Activated CD8-positive, alpha-beta T cell treated with anti-CD3 and anti-CD28 coated beads for 36 hours (primary cell): ENCODE results near the gene LRRC25. TPM values are rescaled to one million over a fixed set of nuclear protein-coding genes. Genes with fewer than 3 reads are reported as not detected.

Experiments
- ATAC-seq: fragments of 200-7000 bp; cut with Tn5 transposase; one replicate; pipeline ENCODE4 v1.10.0; 2021; ENCODE audit warnings: mild to moderate bottlenecking, moderate library complexity
- CTCF ChIA-PET: fragments of 350-600 bp; sonication (Branson Sonifier 250); formaldehyde crosslinking; loops from one replicate; lab custom pipeline; 2021; ENCODE audit warnings: antibody characterized with exemption; lab: Charles Lee
- POLR2A ChIA-PET: fragments of 350-600 bp; sonication (Branson Sonifier 250); formaldehyde crosslinking; loops from one replicate; lab custom pipeline; 2021; ENCODE audit warnings: antibody characterized with exemption; lab: Charles Lee
- DNase-seq: peaks from one replicate; pipeline ENCODE4 v3.0.0-alpha.2; 2020
- H3K27ac Mint-ChIP-seq: one replicate; pipeline ENCODE4 v1.8.0; 2021; ENCODE audit warnings: mild to moderate bottlenecking, mixed read lengths
- H3K27me3 Mint-ChIP-seq: one replicate; pipeline ENCODE4 v1.8.0; 2021; ENCODE audit warnings: mixed read lengths
- H3K36me3 Mint-ChIP-seq: one replicate; pipeline ENCODE4 v1.8.0; 2021; ENCODE audit warnings: low read depth, mixed read lengths
- H3K4me1 Mint-ChIP-seq: one replicate; pipeline ENCODE4 v1.8.0; 2021; ENCODE audit warnings: low read depth, mixed read lengths
- H3K4me3 Mint-ChIP-seq: one replicate; pipeline ENCODE4 v1.8.0; 2021; ENCODE audit warnings: mild to moderate bottlenecking, moderate library complexity, mixed read lengths
- H3K9me3 Mint-ChIP-seq: one replicate; pipeline ENCODE4 v1.8.0; 2021; ENCODE audit warnings: mixed read lengths
- intact Hi-C: fragments of 100-400 bp; cut with micrococcal nuclease; formaldehyde crosslinking; loops from one replicate; pipeline ENCODE4 v1.10.0; 2022
- total RNA-seq, 2 experiments: library from RNA; stranded (reverse); gene quantifications; one replicate each; pipeline ENCODE4 v1.2.3, GENCODE V29; 2021
- TF ChIP-seq, protein P1 (sequence below): fragments of 200-600 bp; IDR thresholded peaks from one replicate; pipeline ENCODE4 v1.8.0; 2022; ENCODE audit warnings: antibody characterized with exemption, mild to moderate bottlenecking

The LRRC25 gene
- total RNA-seq, 2 experiments from 2014 or later, result not detected

DNA sequence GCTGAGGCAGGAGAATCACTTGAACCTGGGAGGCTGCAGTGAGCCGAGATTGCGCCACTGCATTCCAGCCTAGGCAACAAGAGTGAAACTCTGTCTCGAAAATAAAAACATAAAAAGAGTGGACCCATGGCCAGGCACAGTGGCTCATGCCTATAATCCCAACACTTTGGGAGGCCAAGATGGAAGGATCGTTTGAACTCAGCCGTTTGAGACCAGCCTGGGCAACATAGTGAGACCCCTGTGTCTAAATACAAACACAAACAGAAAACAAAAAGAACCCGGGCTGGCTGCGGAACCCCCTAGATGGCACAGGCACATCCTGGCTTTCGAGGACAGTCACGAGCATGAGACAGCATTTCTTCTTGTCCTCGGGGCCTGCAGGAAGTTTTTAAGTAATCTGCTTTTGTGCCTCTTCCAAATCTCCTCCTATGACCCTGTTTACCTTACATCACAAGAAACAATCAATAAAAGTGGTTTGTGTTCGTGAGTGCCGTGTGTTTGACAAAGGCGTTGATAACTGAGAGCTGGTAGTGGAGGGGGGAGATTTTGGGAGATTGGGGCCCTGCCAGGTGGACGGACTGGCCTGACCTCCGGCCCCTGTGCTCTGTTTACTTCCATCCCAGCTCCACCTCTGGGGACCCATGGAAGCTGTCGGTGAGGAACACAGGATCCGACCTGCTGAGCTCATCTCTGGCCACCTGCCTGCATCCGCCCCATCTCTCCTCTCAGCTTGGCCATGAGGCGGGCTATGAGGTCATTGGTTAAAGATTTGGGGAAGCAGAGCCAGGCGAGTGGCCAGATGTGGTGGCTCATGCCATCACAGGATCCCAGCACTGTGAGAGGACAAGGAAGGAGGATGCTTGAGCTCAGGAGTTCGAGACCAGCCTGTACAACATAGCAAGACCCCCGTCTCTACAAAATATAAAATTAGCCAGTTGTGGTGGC lies 17.3 kb downstream of the LRRC25 start:
- no peak for ATAC-seq
- CTCF ChIA-PET, result interaction anchor here (0.8 to 3.1 kb wide), 4 partner anchors 9 to 170 kb away, joined by 3 to 15 read pairs (median 4); no protein-coding TSS in a partner anchor
- peaks cover 9% of the 10 kb centered on the region for H3K27me3 Mint-ChIP-seq
- H3K27ac Mint-ChIP-seq, result no peak overlapping the region
- no peaks in the 10 kb centered on the region for H3K9me3 Mint-ChIP-seq
- no peak for DNase-seq
- H3K36me3 Mint-ChIP-seq, result no peaks in the 10 kb centered on the region
- TF ChIP-seq, protein P1, sequence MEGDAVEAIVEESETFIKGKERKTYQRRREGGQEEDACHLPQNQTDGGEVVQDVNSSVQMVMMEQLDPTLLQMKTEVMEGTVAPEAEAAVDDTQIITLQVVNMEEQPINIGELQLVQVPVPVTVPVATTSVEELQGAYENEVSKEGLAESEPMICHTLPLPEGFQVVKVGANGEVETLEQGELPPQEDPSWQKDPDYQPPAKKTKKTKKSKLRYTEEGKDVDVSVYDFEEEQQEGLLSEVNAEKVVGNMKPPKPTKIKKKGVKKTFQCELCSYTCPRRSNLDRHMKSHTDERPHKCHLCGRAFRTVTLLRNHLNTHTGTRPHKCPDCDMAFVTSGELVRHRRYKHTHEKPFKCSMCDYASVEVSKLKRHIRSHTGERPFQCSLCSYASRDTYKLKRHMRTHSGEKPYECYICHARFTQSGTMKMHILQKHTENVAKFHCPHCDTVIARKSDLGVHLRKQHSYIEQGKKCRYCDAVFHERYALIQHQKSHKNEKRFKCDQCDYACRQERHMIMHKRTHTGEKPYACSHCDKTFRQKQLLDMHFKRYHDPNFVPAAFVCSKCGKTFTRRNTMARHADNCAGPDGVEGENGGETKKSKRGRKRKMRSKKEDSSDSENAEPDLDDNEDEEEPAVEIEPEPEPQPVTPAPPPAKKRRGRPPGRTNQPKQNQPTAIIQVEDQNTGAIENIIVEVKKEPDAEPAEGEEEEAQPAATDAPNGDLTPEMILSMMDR, result no peak
- intact Hi-C loops, result no loop called here
- H3K4me3 Mint-ChIP-seq, result no peak overlapping the region
- POLR2A ChIA-PET, result interaction anchor here (1.7 kb wide), 1 partner anchor 39 kb away, joined by 3 read pairs; the partner anchor contains the start of gene PGPEP1
- no peaks in the 10 kb centered on the region for H3K4me1 Mint-ChIP-seq

DNA sequence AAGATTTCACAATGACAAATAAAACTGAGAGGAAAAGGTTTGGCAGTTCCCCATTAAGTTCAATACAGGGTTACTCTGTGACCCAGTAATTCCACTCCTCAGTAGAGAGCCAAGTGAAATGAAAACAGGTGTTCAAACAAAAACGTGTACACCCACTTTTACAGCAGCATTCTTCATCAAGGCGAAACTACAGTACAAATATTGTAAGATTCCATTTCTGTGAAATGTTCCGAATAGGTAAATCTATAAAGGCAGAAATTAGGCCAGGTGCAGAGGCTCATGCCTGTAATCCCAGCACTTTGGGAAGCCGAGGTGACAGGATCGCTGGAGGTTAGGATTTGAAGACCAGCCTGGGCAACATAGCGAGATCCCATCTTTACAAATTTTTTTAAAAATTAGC lies 20.4 kb downstream of the LRRC25 start:
- DNase-seq (no peak), ATAC-seq (no peak)
- intact Hi-C loops, result no loop called here
- Mint-ChIP-seq H3K27me3 (peaks cover 2% of the 10 kb centered on the region), H3K36me3 (no peaks in the 10 kb centered on the region), H3K4me3 (no peak overlapping the region), H3K27ac (no peak overlapping the region), H3K9me3 (no peaks in the 10 kb centered on the region), H3K4me1 (peaks cover 10% of the 10 kb centered on the region)
- CTCF ChIA-PET, result no interaction called here
- POLR2A ChIA-PET, result no interaction called here
- TF ChIP-seq, protein P1, result no peak

DNA sequence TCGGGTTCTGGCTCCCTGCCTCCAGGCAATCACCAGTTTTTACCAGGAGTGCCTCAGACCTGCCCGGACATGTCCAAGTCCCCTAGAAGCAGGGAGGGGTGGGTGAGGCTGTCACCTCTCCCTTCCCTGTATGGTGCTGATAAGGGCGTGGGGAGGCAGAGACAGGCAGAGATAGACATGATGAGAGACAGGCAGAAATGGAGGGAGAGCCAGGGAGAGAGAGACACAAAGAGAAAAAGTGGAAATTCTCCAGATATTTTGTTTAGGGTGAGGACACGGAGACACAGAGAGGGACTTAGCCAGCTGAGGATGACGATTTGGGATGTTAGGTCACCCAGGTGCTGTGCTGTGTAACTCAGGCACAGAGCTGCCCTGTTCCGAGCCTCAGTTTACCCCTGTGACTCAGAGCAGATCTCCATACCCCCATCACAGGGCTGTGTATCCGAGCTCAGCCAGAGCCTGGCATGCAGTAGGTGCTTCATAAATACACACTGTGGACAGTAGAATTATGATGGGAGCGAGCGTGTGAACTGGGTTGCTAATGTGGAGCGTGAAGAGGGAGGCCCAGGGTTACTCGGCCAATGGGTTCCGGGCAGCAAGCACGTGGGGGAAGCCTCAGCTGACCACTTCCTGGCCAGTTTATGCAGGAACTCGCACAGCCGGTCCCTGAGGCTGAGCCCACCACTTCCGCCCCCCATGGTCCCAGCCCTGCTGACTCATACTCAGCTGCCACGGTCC lies 23.4 kb downstream of the LRRC25 start:
- peaks cover 10% of the 10 kb centered on the region for H3K4me1 Mint-ChIP-seq
- H3K36me3 Mint-ChIP-seq, result no peaks in the 10 kb centered on the region
- CTCF ChIA-PET, result interaction anchor here (1.4 kb wide), 2 partner anchors 12 to 14 kb away, joined by 3 to 10 read pairs; partner anchors contain the start of gene GDF15
- intact Hi-C loops, result no loop called here
- ATAC-seq (peak; percentile 93), DNase-seq (peak; percentile 91)
- POLR2A ChIA-PET, result interaction anchor here (0.6 to 0.8 kb wide), 2 partner anchors 34 to 93 kb away, joined by 3 read pairs; partner anchors contain the start of gene JUND
- TF ChIP-seq, protein P1, result no peak
- no peaks in the 10 kb centered on the region for H3K9me3 Mint-ChIP-seq
- H3K4me3 Mint-ChIP-seq, result peak overlapping the region; percentile 18
- peak overlapping the region; percentile 77 for H3K27ac Mint-ChIP-seq
- no peaks in the 10 kb centered on the region for H3K27me3 Mint-ChIP-seq

DNA sequence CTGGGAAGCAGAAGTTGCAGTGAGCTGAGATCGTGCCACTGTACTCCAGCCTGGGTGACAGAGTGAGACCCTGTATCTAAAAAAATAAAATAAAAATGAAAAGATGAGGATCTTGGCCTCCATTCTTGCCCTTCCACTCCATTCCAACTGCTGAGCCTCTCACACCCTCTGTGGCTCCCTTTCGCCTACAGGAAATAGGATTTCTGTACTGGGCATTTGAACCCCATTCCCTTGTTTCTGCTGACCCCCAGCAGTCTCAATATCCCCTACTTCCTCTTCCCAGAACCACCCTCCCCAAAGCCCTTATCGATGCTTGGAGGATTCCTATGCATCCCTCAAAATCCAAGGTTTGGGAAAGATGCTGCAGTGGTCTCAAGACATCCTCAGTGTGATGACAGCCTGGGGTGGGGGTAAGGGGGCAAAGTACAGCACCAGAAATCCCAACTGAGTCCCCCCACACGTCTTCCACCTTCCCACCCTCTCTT lies 24.0 kb downstream of the LRRC25 start:
- intact Hi-C loops, result no loop called here
- TF ChIP-seq, protein P1, result no peak

More for the DNA sequence above, 24.0 kb downstream of the LRRC25 start:
- ChIA-PET CTCF (interaction anchor here (1.4 kb wide), 2 partner anchors 13 to 15 kb away, joined by 3 to 10 read pairs; partner anchors contain the start of gene GDF15), POLR2A (no interaction called here)
- H3K4me1 Mint-ChIP-seq, result peaks cover 10% of the 10 kb centered on the region
- H3K27me3 Mint-ChIP-seq, result no peaks in the 10 kb centered on the region
- H3K27ac Mint-ChIP-seq, result peak overlapping the region; percentile 77
- DNase-seq (no peak), ATAC-seq (no peak)
- no peaks in the 10 kb centered on the region for H3K36me3 Mint-ChIP-seq
- H3K9me3 Mint-ChIP-seq, result no peaks in the 10 kb centered on the region
- H3K4me3 Mint-ChIP-seq, result no peak overlapping the region
